ENCODE measurements around the gene FBN2.

Gene FBN2

GRCh38 chr5:128538000-128538249 is at the start of gene FBN2:
Gene FBN2 (minus strand): TSS chr5:128538245. CDS start chr5:128537603, 642 bp downstream.
- no peak for DNase-seq (ENCODE audit: low spot score)

DNA sequence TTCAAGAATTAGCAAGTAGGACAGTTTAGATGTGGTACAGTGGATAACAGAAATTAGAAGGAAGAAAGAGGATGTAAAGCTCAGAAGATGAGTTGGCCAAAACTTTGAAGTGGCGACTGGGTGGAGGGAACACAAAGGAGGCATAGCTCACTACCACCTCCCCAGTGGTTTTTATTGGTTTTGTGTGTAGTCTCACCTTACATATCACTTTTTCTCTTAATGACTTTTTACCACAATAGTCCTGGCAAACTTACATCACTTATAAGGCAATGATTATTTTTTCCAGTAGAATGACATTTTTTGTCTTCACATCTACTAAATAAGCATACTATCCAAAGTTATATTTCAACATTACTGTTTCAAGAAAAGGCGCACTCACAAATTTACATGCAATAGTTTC is 49.2 kb upstream of the FBN2 start:
- DNase-seq (ENCODE audit: low spot score): no peak

GRCh38 chr5:128586848-128587247 is 48.8 kb upstream of the FBN2 start:
- DNase-seq (ENCODE audit: low spot score): no peak

DNA sequence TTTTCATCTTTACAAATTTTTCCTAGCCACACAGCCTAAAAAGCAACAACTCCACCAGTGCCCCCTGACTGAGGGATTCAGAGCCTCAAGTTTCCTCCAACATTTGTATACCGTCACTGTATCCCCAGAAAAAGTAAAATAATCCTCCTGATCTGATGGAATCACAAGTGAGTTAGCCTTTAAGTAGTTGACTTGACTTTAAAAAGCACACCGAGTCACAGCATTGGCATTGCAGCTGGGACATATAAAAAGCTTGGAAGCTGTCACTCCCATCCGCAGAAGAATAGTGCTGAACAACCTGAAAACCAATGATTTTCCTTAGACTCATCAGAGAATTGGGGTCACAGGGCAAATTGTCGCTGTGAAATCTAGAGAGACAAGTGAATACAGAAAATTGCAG is 41.6 kb upstream of the FBN2 start:
- DNase-seq (ENCODE audit: low spot score): no peak

GRCh38 chr5:128579093-128579492 is 41.0 kb upstream of the FBN2 start:
- no peak for DNase-seq (ENCODE audit: low spot score)

DNA sequence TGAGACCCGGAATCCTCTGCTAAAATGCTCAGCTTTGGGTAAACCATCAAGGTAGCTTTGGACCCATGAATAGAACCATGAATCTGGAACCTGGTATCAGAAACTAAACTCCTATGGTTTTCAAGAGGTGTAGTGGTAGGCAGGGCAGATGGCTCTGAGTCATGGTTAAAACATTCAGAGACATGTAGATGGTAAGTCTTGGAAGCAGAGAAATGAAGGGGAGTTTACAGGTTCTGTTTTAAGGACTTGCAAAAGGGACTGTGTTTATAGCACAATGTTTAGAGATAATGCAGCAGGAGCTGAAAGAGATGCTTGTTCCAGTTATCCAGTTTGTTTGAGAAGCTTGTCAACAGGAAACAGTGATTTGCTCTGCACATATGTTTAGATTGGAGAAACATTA is 36.0 kb upstream of the FBN2 start:
- no peak for DNase-seq (ENCODE audit: low spot score)

GRCh38 chr5:128572930-128573319 is 34.9 kb upstream of the FBN2 start:
- no peak for DNase-seq (ENCODE audit: low spot score)

DNA sequence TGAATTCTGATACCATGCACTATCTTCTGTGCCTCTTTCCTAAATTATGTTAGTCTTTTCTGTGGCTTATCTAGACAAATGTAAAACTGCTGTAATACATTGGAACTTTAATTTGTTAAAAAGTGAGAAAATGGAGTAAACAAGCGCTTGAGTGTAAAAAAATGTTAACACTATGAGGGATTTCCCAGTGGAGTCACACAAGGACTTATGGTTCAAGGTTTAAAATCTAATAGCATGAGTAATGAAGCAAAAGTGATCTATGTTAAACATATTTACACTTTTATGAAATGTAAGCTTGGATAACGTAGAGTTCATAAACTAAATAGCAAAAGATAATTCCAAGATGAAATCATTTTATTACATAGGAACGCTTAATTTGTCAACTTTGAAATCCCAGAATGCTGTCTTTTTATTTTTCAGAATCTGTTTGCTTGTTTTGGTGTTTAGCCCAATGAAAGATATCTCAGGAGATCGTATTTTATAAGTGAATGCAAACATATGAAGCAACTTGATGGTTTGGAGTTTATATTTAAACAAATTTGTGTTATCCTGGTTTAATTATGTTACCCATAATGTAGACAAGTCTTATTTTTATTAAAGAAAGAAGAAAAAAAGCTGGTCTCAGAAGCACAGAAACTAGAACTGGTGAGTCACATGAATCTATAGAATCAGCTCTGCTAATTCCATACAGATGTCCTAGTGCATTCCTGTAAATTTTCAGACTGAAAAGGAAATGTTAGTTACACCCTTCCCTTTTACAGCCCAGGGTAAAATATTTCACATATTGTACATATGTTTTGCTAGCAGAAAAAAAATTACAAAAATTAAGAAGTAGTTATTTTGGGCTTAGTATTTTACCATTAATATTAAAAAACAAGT is 34.2 kb upstream of the FBN2 start:
- DNase-seq (ENCODE audit: low spot score): no peak

DNA sequence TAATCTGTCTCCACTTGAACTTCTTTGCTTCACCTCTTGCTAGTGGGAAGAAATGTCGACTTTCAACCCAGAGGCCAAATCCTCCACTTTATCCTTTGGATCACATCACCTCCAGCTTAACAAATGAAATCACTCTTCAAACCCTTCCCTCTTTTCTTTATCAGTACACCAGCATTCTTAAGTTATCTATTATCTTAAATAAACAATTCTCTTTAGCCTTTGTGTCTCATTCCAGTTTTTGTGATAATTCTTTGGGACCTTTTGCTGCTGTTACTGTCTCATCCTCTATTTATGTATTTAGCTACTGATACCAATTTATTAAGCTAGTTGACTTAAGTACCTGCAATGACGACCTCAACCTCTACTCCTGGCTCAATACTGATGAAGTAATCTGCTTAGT is 28.1 kb upstream of the FBN2 start:
- no peak for DNase-seq (ENCODE audit: low spot score)

- no peak for DNase-seq (ENCODE audit: low spot score)
Measured at GRCh38 chr5:128559300-128560297, 21.6 kb upstream of the FBN2 start.

- DNase-seq (ENCODE audit: low spot score): no peak
Measured at GRCh38 chr5:128553747-128554146, 15.7 kb upstream of the FBN2 start.

GRCh38 chr5:128551476-128551875 is 13.4 kb upstream of the FBN2 start:
- DNase-seq (ENCODE audit: low spot score): no peak

DNA sequence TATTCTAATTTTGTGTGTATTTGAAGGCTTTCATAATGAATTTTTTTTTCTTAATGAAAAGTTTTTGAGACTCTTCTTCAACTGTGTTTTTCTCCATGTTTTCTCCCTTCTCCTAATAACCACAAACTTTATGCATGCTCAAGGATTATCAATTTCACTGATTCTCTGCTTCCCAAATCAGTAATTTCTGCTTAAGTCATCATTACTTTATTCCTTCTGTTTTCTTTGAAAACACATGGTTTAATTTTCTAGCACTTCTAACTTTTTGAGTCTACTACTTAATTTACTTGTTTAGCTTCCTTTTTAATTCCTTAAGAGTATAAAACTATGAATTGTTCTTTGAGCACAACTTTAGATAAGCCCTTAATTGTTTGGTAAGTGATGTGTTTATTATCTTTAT is 11.5 kb upstream of the FBN2 start:
- no peak for DNase-seq (ENCODE audit: low spot score)

DNA sequence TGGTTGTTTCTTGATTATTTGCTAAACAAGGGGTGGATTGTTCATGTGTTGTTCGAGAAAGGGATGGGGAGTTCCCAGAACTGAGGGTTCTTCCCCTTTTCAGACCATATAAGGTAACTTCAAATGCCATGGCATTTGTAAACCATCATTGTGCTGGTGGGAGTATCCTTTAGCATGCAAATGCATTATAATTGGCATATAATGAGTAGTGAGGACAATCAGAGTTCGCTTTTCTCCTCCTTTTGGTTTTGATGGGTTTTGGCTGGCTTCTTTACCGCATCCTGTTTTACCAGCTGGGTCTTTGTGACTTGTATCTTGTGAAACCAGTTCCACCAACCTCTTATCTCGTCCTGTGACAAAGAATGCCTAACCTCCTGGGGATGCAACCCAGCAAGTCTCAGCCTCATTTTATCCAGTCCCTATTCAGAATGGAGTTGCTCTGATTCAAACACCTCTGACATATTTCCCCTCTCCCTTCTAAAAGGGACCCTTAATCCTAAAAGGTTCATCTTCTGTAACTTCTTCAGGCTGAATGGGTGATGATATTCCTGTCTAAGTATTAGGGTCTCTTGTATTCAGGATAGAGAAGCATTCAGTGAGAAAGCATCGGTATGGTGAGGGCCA is 8.7 kb upstream of the FBN2 start:
- no peak for DNase-seq (ENCODE audit: low spot score)

DNA sequence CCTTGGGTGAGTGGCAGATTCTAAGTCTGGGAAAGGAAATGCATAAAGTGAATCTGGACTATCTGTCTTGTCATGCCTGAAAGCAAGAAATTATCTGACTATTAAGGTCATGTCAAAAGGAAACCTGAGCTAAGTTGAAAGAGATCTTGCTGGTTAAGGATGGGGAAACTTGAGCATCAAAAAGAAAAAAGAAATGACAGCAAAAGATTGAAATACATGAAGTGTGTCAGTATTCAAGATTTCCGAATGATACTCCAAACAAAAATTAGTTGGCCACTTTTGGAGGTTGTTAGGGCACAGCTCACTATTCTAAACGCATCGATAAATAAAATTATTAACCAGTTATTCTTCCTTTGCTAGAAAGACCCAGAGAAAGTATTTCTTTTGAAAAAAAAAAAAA is 3.3 kb upstream of the FBN2 start:
- DNase-seq (ENCODE audit: low spot score): no peak

GRCh38 chr5:128539038-128539429 is 989 bp upstream of the FBN2 start:
- no peak for DNase-seq (ENCODE audit: low spot score)

DNA sequence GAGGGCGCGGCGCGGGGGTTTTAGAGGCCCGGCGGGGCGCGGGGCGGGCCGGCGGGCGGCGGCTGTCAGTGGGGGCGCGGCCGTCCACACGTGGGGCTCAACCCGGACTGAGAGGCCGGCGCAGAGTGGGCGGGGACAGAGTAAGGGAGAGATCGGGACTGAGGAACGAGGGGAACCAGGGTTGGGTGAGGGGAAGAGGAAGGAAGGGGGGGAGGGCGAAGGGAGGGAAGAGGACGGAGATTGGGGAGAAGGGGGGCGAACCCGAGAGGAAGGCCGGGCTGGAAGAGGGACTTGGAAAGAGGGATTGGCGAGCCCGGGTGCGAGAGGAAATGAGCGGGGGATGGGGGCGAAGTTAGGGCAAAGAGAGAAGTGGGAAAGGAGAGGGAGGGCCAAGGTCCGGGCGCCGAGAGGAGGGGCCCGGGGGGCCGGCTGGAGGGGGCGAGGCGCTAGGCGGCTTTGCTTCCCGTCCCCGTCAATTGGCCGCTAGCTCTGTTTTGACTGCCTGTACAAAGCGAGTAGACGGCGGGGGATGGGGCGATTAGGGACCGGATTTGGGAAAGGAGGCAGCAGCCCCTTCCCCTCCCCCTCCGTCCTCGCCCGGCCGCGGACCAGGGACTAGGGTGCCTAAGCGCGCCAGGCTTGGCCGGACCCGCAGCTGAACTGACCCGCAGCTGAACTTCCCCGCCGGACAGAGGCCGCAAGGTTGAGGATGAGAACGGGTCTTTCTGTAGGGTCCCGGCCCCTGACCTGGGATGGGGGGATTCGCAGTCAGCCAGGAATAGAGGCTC is 399 bp upstream of the FBN2 start:
- DNase-seq (ENCODE audit: low spot score): no peak

- DNase-seq (ENCODE audit: low spot score): no peak
Measured at GRCh38 chr5:128537221-128537999, 635 bp downstream of the FBN2 start.

GRCh38 chr5:128536254-128537220 is 1.5 kb downstream of the FBN2 start:
- DNase-seq (ENCODE audit: low spot score): no peak

- no peak for DNase-seq (ENCODE audit: low spot score)
Measured at GRCh38 chr5:128535251-128535650, 2.8 kb downstream of the FBN2 start.
